SK-N-SH (cell line): ENCODE results near the gene CACNA2D3. TPM values are rescaled to one million over a fixed set of nuclear protein-coding genes. Genes with fewer than 3 reads are reported as not detected.

Source experiments
- CTCF ChIA-PET: fragments of 300-600, 350-600 bp; formaldehyde crosslinking; extraction: SDS; loops from one replicate; lab custom pipeline; 2021; lab: Yijun Ruan, JAX
- POLR2A ChIA-PET: fragments of 350-600 bp; sonication (Branson Sonifier 250); formaldehyde crosslinking; extraction: SDS; loops from one replicate; lab custom pipeline; 2020; ENCODE audit warnings: antibody characterized with exemption, inconsistent platforms; lab: Yijun Ruan, JAX
- DNase-seq: peaks from one replicate; pipeline ENCODE4 v3.0.0; 2012
- H2AFZ ChIP-seq: fragments of 200-600 bp; sonication (generic); 2 replicates; pipeline ENCODE4 v1.8.1; 2016; ENCODE audit warnings: antibody characterized with exemption, mild to moderate bottlenecking, low read depth
- H3F3A ChIP-seq: fragments of 200-600 bp; sonication (generic); replicated peaks from 2 replicates; pipeline ENCODE3; 2016; ENCODE audit warnings: antibody characterized with exemption, mild to moderate bottlenecking; ENCODE audit not compliant: insufficient read depth
- H3K27ac ChIP-seq, 2 experiments: fragments of 200-500 bp in 1 of 2; fragments of 200-600 bp in 1 of 2; sonication (Bioruptor generic) in 1 of 2; sonication (generic), shearing (Covaris generic) in 1 of 2; 2 replicates each; pipeline versions ENCODE4 v1.5.1 to v1.6.1; 2014 to 2016; ENCODE audit warnings: low read depth in 2 of 2, inconsistent platforms in 1 of 2, low read length in 1 of 2, mild to moderate bottlenecking in 1 of 2, mixed read lengths in 1 of 2
- H3K27me3 ChIP-seq: fragments of 200-600 bp; sonication (generic), shearing (Covaris generic); 2 replicates; pipeline ENCODE4 v1.6.1; 2016; ENCODE audit warnings: mixed run types; ENCODE audit not compliant: insufficient read depth
- H3K36me3 ChIP-seq, 2 experiments: fragments of 200-500 bp in 1 of 2; fragments of 200-600 bp in 1 of 2; sonication (Bioruptor generic) in 1 of 2; sonication (generic) in 1 of 2; replicated peaks in 1 of 2; 2 replicates each; pipeline versions ENCODE3 to v1.5.1; 2014 to 2016; ENCODE audit warnings: low read length in 1 of 2, mild to moderate bottlenecking in 1 of 2; ENCODE audit not compliant: insufficient read depth in 2 of 2, control insufficient read depth in 1 of 2
- H3K4me1 ChIP-seq, 2 experiments: fragments of 200-500 bp in 1 of 2; fragments of 200-600 bp in 1 of 2; sonication (Bioruptor generic) in 1 of 2; sonication (generic), shearing (Covaris generic) in 1 of 2; 2 replicates each; pipeline versions ENCODE4 v1.5.1 to v1.6.1; 2014 to 2016; ENCODE audit warnings: low read depth in 1 of 2, low read length in 1 of 2, mixed run types in 1 of 2; ENCODE audit not compliant: insufficient read depth in 2 of 2, control insufficient read depth in 1 of 2
- H3K4me2 ChIP-seq: fragments of 200-600 bp; sonication (generic), shearing (Covaris generic); 2 replicates; pipeline ENCODE4 v1.6.1; 2017; ENCODE audit warnings: mixed run types
- H3K4me3 ChIP-seq, 2 experiments: fragments of 200-500 bp in 1 of 2; fragments of 200-600 bp in 1 of 2; sonication (Bioruptor generic) in 1 of 2; sonication (generic), shearing (Covaris generic) in 1 of 2; 2 replicates each; pipeline versions ENCODE4 v1.5.1 to v1.8.1; 2014 to 2016; ENCODE audit warnings: low read depth in 2 of 2, inconsistent platforms in 1 of 2, low read length in 1 of 2, mild to moderate bottlenecking in 1 of 2, mixed read lengths in 1 of 2, moderate library complexity in 1 of 2
- H3K79me2 ChIP-seq: fragments of 200-600 bp; sonication (generic); 2 replicates; pipeline ENCODE4 v1.8.1; 2017; ENCODE audit warnings: mild to moderate bottlenecking; ENCODE audit not compliant: insufficient read depth
- H3K9ac ChIP-seq: fragments of 200-600 bp; sonication (generic); 2 replicates; pipeline ENCODE4 v1.6.1; 2017; ENCODE audit warnings: mixed run types
- H3K9me2 ChIP-seq: fragments of 200-600 bp; sonication (generic); 2 replicates; pipeline ENCODE4 v1.6.1; 2017; ENCODE audit warnings: mixed run types
- H3K9me3 ChIP-seq: fragments of 200-600 bp; sonication (generic); 2 replicates; pipeline ENCODE4 v1.6.1; 2017; ENCODE audit warnings: mixed run types, mild to moderate bottlenecking, moderate library complexity
- H4K20me1 ChIP-seq: fragments of 200-600 bp; sonication (generic); 2 replicates; pipeline ENCODE4 v1.6.1; 2017; ENCODE audit warnings: mild to moderate bottlenecking, mixed run types; ENCODE audit not compliant: insufficient read depth
- CHD2 ChIP-seq: fragments of 150-350 bp; IDR thresholded peaks from 2 replicates; pipeline ENCODE4 v1.6.1; 2018; ENCODE audit warnings: low read length; ENCODE audit not compliant: partially characterized antibody
- ELF1 ChIP-seq: IDR thresholded peaks from 2 replicates; pipeline ENCODE4 v1.4.0; 2012
- EP300 ChIP-seq, 2 experiments: IDR thresholded peaks; 2 replicates each; pipeline versions ENCODE4 v1.4.0 to v1.6.1; 2012; ENCODE audit warnings: borderline replicate concordance in 1 of 2, low read depth in 1 of 2, low read length in 1 of 2
- EZH2phosphoT487 ChIP-seq: fragments of 200-600 bp; sonication (generic); IDR thresholded peaks from 2 replicates; pipeline ENCODE4 v1.6.1; 2017; ENCODE audit warnings: low read depth, mixed run types, mild to moderate bottlenecking, antibody characterized with exemption, moderate library complexity, borderline replicate concordance
- FOXJ3 ChIP-seq: sonication (generic); formaldehyde crosslinking; IDR thresholded peaks from 2 replicates; pipeline ENCODE4 v1.5.1; 2020; ENCODE audit warnings: mild to moderate bottlenecking, missing genetic modification reagents
- FOXM1 ChIP-seq: IDR thresholded peaks from 2 replicates; pipeline ENCODE4 v1.4.0; 2012; ENCODE audit warnings: low read depth, mild to moderate bottlenecking
- GABPA ChIP-seq: IDR thresholded peaks from 2 replicates; pipeline ENCODE4 v1.4.0; 2012; ENCODE audit warnings: low read depth, mild to moderate bottlenecking
- GATA2 ChIP-seq: sonication (generic); formaldehyde crosslinking; IDR thresholded peaks from 2 replicates; pipeline ENCODE4 v1.5.0; 2020; ENCODE audit warnings: mild to moderate bottlenecking, missing genetic modification reagents
- JUND ChIP-seq: IDR thresholded peaks from 2 replicates; pipeline ENCODE4 v1.4.0; 2012
- MEF2A ChIP-seq: IDR thresholded peaks from 2 replicates; pipeline ENCODE4 v1.4.0; 2012; ENCODE audit warnings: low read depth, borderline replicate concordance
- MXI1 ChIP-seq: IDR thresholded peaks from 2 replicates; pipeline ENCODE4 v1.6.1; 2012; ENCODE audit warnings: mild to moderate bottlenecking, low read depth, low read length, improper control_type of control experiment
- POLR2AphosphoS5 ChIP-seq: IDR thresholded peaks from 2 replicates; pipeline ENCODE4 v1.6.1; 2012; ENCODE audit warnings: low read depth, low read length
- RAD21 ChIP-seq: IDR thresholded peaks from 2 replicates; pipeline ENCODE4 v1.6.1; 2012; ENCODE audit warnings: mild to moderate bottlenecking, low read length
- RCOR1 ChIP-seq: fragments of 150-350 bp; IDR thresholded peaks from 2 replicates; pipeline ENCODE4 v1.6.1; 2017; ENCODE audit warnings: antibody characterized with exemption, low read length
- RFX5 ChIP-seq: IDR thresholded peaks from 2 replicates; pipeline ENCODE4 v1.6.1; 2012; ENCODE audit warnings: mild to moderate bottlenecking, improper control_type of control experiment, low read length
- SIN3A ChIP-seq: IDR thresholded peaks from 2 replicates; pipeline ENCODE4 v1.6.1; 2012; ENCODE audit warnings: low read depth, mild to moderate bottlenecking, low read length, moderate library complexity, borderline replicate concordance
- TAF1 ChIP-seq: IDR thresholded peaks from 2 replicates; pipeline ENCODE4 v1.6.1; 2012; ENCODE audit warnings: low read depth, mild to moderate bottlenecking, low read length, moderate library complexity, borderline replicate concordance
- TCF12 ChIP-seq: IDR thresholded peaks from 2 replicates; pipeline ENCODE4 v1.4.0; 2012
- WGBS: methylation state at CpG from one replicate; pipeline ENCODE4 v1.1.6; 2017; ENCODE audit warnings: low lambda C conversion rate; 5-methylcytosine and 5-hydroxymethylcytosine counted together
- polyA plus RNA-seq, 3 experiments: library from polyadenylated mRNA; depleted of rRNA; stranded (reverse); fragments of >200 nt; gene quantifications; 2 replicates each; pipeline ENCODE4 v1.2.3, GENCODE V29; 2012
- TF ChIP-seq, protein P1 (sequence below): fragments of 150-350 bp; IDR thresholded peaks from 2 replicates; pipeline ENCODE4 v1.6.1; 2016; ENCODE audit warnings: mild to moderate bottlenecking, low read depth, low read length
- TF ChIP-seq, protein P2 (sequence below): IDR thresholded peaks from 2 replicates; pipeline ENCODE4 v1.4.0; 2012; ENCODE audit warnings: low read depth, borderline replicate concordance
- TF ChIP-seq, protein P3 (sequence below): fragments of 200-600 bp; sonication (generic); IDR thresholded peaks from 2 replicates; pipeline ENCODE4 v1.6.1; 2017; ENCODE audit warnings: antibody characterized with exemption, mild to moderate bottlenecking, moderate library complexity
- TF ChIP-seq, protein P4 (sequence below): IDR thresholded peaks from 2 replicates; pipeline ENCODE4 v1.4.0; 2012; ENCODE audit warnings: low read depth, borderline replicate concordance
- TF ChIP-seq, protein P5 (sequence below): IDR thresholded peaks from 2 replicates; pipeline ENCODE4; 2012

Gene CACNA2D3
- polyA plus RNA-seq, 1 of the 3 experiments (the other 2 are of a cell fraction), result 0.15 TPM

GRCh38 chr3:54167999-54168398, 45.6 kb downstream of the CACNA2D3 start:
- H4K20me1 ChIP-seq, result no peaks in the 10 kb centered on the region
- no peaks in the 10 kb centered on the region for H3K36me3 ChIP-seq
- POLR2A ChIA-PET, result no interaction called here
- CTCF ChIA-PET, result interaction anchor here (0.6 to 2.0 kb wide), 2 partner anchors 21 to 720 kb away, joined by 3 to 4 read pairs; no protein-coding TSS in a partner anchor
- H3F3A ChIP-seq, result no peaks in the 10 kb centered on the region
- H3K4me2 ChIP-seq, result no peak overlapping the region
- no peaks in the 10 kb centered on the region for H3K9me2 ChIP-seq
- H3K9ac ChIP-seq, result no peak overlapping the region
- H3K79me2 ChIP-seq, result no peaks in the 10 kb centered on the region
- no peaks in the 10 kb centered on the region for H3K27me3 ChIP-seq
- H3K9me3 ChIP-seq, result no peaks in the 10 kb centered on the region
- TF ChIP-seq CHD2 (no peak), TCF12 (no peak), EZH2phosphoT487 (no peak), EP300 (IDR thresholded peaks at IDR 0.05; ENCODE audit: borderline replicate concordance in 1 of 2, low read depth in 1 of 2, low read length in 1 of 2) (no peak), MXI1 (no peak), RFX5 (no peak), SIN3A (no peak), MEF2A (no peak), RCOR1 (no peak)
- H2AFZ ChIP-seq, result no peak overlapping the region
- DNase-seq, result no peak
- WGBS, result 17% methylated on average over 1 of the region's 1 CpG
- no peaks in the 10 kb centered on the region for H3K4me1 ChIP-seq
- H3K4me3 ChIP-seq, result no peak overlapping the region
- no peak overlapping the region for H3K27ac ChIP-seq

DNA sequence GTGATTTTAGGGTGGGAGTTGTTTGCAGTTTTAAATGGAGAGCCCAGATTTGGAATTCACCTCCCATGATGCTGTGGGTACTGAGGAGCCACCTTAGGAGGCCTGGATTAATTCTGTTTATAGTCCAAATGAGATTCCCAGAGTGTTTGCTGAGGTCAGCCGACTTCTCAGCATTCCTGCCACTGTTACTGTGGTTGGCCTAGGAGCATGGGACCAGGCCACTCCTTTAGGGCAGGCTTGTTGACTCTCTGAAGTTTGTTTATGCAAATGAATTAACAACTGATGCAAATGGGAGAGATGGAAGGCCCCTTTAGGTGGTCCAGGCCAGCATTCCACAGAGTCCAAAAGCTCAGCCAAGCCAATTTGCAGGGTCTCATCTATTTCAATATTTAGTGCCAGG, 46.1 kb downstream of the CACNA2D3 start:
- Histone ChIP-seq H3K9me2 (no peaks in the 10 kb centered on the region), H3K4me3 (no peak overlapping the region), H3F3A (no peaks in the 10 kb centered on the region), H3K79me2 (no peaks in the 10 kb centered on the region), H3K27me3 (no peaks in the 10 kb centered on the region), H3K9me3 (no peaks in the 10 kb centered on the region), H4K20me1 (no peaks in the 10 kb centered on the region), H2AFZ (no peak overlapping the region), H3K36me3 (no peaks in the 10 kb centered on the region), H3K9ac (no peak overlapping the region)
- CTCF ChIA-PET, result interaction anchor here (0.6 to 2.0 kb wide), 2 partner anchors 22 to 721 kb away, joined by 3 to 4 read pairs; no protein-coding TSS in a partner anchor
- POLR2A ChIA-PET, result no interaction called here
- WGBS, result 17% methylated on average over 1 of the region's 1 CpG
- TF ChIP-seq MEF2A (no peak), RAD21 (no peak), FOXM1 (no peak), GATA2 (CRISPR knock-in tag) (no peak), GABPA (no peak), FOXJ3 (CRISPR knock-in tag) (no peak), CHD2 (no peak), TAF1 (no peak), POLR2AphosphoS5 (no peak), ELF1 (no peak), RFX5 (no peak), JUND (no peak), EZH2phosphoT487 (no peak)
- TF ChIP-seq, protein P1, sequence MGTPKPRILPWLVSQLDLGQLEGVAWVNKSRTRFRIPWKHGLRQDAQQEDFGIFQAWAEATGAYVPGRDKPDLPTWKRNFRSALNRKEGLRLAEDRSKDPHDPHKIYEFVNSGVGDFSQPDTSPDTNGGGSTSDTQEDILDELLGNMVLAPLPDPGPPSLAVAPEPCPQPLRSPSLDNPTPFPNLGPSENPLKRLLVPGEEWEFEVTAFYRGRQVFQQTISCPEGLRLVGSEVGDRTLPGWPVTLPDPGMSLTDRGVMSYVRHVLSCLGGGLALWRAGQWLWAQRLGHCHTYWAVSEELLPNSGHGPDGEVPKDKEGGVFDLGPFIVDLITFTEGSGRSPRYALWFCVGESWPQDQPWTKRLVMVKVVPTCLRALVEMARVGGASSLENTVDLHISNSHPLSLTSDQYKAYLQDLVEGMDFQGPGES, result no peak
- TF ChIP-seq, protein P2, sequence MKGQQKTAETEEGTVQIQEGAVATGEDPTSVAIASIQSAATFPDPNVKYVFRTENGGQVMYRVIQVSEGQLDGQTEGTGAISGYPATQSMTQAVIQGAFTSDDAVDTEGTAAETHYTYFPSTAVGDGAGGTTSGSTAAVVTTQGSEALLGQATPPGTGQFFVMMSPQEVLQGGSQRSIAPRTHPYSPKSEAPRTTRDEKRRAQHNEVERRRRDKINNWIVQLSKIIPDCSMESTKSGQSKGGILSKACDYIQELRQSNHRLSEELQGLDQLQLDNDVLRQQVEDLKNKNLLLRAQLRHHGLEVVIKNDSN, result no peak
- TF ChIP-seq, protein P3, sequence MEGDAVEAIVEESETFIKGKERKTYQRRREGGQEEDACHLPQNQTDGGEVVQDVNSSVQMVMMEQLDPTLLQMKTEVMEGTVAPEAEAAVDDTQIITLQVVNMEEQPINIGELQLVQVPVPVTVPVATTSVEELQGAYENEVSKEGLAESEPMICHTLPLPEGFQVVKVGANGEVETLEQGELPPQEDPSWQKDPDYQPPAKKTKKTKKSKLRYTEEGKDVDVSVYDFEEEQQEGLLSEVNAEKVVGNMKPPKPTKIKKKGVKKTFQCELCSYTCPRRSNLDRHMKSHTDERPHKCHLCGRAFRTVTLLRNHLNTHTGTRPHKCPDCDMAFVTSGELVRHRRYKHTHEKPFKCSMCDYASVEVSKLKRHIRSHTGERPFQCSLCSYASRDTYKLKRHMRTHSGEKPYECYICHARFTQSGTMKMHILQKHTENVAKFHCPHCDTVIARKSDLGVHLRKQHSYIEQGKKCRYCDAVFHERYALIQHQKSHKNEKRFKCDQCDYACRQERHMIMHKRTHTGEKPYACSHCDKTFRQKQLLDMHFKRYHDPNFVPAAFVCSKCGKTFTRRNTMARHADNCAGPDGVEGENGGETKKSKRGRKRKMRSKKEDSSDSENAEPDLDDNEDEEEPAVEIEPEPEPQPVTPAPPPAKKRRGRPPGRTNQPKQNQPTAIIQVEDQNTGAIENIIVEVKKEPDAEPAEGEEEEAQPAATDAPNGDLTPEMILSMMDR, result no peak
- TF ChIP-seq, protein P4, sequence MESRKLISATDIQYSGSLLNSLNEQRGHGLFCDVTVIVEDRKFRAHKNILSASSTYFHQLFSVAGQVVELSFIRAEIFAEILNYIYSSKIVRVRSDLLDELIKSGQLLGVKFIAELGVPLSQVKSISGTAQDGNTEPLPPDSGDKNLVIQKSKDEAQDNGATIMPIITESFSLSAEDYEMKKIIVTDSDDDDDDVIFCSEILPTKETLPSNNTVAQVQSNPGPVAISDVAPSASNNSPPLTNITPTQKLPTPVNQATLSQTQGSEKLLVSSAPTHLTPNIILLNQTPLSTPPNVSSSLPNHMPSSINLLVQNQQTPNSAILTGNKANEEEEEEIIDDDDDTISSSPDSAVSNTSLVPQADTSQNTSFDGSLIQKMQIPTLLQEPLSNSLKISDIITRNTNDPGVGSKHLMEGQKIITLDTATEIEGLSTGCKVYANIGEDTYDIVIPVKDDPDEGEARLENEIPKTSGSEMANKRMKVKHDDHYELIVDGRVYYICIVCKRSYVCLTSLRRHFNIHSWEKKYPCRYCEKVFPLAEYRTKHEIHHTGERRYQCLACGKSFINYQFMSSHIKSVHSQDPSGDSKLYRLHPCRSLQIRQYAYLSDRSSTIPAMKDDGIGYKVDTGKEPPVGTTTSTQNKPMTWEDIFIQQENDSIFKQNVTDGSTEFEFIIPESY, result no peak
- TF ChIP-seq, protein P5, sequence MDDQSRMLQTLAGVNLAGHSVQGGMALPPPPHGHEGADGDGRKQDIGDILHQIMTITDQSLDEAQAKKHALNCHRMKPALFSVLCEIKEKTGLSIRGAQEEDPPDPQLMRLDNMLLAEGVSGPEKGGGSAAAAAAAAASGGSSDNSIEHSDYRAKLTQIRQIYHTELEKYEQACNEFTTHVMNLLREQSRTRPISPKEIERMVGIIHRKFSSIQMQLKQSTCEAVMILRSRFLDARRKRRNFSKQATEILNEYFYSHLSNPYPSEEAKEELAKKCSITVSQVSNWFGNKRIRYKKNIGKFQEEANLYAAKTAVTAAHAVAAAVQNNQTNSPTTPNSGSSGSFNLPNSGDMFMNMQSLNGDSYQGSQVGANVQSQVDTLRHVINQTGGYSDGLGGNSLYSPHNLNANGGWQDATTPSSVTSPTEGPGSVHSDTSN, result no peak
- TF ChIP-seq, all 33 proteins: peak for 0
- no peak for DNase-seq
- H3K4me2 ChIP-seq, result no peak overlapping the region
- no peak overlapping the region for H3K27ac ChIP-seq
- H3K4me1 ChIP-seq, result no peaks in the 10 kb centered on the region
